B cell (primary cell): ENCODE results near the gene IQCK. TPM values are rescaled to one million over a fixed set of nuclear protein-coding genes. Genes with fewer than 3 reads are reported as not detected.

ENCODE experiments used
- ATAC-seq: fragments of 200-7000 bp; cut with Tn5 transposase; one replicate; pipeline ENCODE4 v1.10.0; 2021; ENCODE audit warnings: low read depth, mild to moderate bottlenecking, moderate number of reproducible peaks, moderate library complexity
- CTCF ChIA-PET: fragments of 350-600 bp; sonication (Branson Sonifier 250); formaldehyde crosslinking; loops from one replicate; lab custom pipeline; 2021; ENCODE audit warnings: antibody characterized with exemption, inconsistent platforms; lab: Charles Lee
- POLR2A ChIA-PET: fragments of 350-600 bp; sonication (Branson Sonifier 250); formaldehyde crosslinking; loops from one replicate; lab custom pipeline; 2021; ENCODE audit warnings: antibody characterized with exemption; lab: Charles Lee
- DNase-seq: peaks from one replicate; pipeline ENCODE4 v3.0.0; 2013
- H2AFZ ChIP-seq: 2 replicates; pipeline ENCODE4 v1.6.1; 2012; ENCODE audit warnings: mild to moderate bottlenecking, low read depth, low read length; ENCODE audit not compliant: insufficient read depth, poor library complexity, severe bottlenecking
- H3K27ac ChIP-seq, 2 donors: 1 replicate in 1 of 2; 2 replicates in 1 of 2; pipeline ENCODE4 v1.5.1; 2012 to 2013; ENCODE audit warnings: low read length in 2 of 2, mild to moderate bottlenecking in 2 of 2, moderate library complexity in 1 of 2
- H3K27me3 ChIP-seq, 4 experiments: fragments of 200-600 bp in 1 of 4; sonication (generic) in 1 of 4; replicated peaks in 1 of 4; 1 replicate in 2 of 4; 2 replicates in 2 of 4; pipeline versions ENCODE4 v1.6.1 to v1.7.0; 2013 to 2016; ENCODE audit warnings: low read length in 3 of 4, mild to moderate bottlenecking in 2 of 4, mixed read lengths in 1 of 4, moderate library complexity in 1 of 4; ENCODE audit not compliant: insufficient read depth in 4 of 4, control insufficient read depth in 3 of 4; ENCODE audit errors: control extremely low read depth in 1 of 4
- H3K36me3 ChIP-seq, 2 experiments: replicated peaks in 1 of 2; 1 replicate in 1 of 2; 2 replicates in 1 of 2; pipeline versions ENCODE4 v1.6.1 to v1.7.1; 2013; ENCODE audit warnings: low read length in 1 of 2; ENCODE audit not compliant: insufficient read depth in 2 of 2, control insufficient read depth in 1 of 2; ENCODE audit errors: control extremely low read depth in 1 of 2, extremely low read depth in 1 of 2
- H3K4me1 ChIP-seq, 2 donors: fragments of 200-600 bp in 1 of 2; sonication (generic) in 1 of 2; 1 replicate in 1 of 2; 2 replicates in 1 of 2; pipeline versions ENCODE4 v1.5.1 to v1.6.1; 2013 to 2017; ENCODE audit warnings: low read length in 2 of 2; ENCODE audit not compliant: control insufficient read depth in 2 of 2, insufficient read depth in 2 of 2
- H3K4me2 ChIP-seq: replicated peaks from 2 replicates; pipeline ENCODE3; 2012; ENCODE audit warnings: mild to moderate bottlenecking, low read depth, low read length; ENCODE audit not compliant: poor library complexity, severe bottlenecking
- H3K4me3 ChIP-seq, 5 experiments: fragments of 200-600 bp in 1 of 5; sonication (generic) in 1 of 5; 1 replicate in 3 of 5; 2 replicates in 2 of 5; pipeline versions ENCODE4 v1.5.1 to v1.7.0; 2011 to 2016; ENCODE audit warnings: low read length in 4 of 5, mild to moderate bottlenecking in 4 of 5, low read depth in 2 of 5, control low read depth in 1 of 5, moderate library complexity in 1 of 5; ENCODE audit not compliant: insufficient read depth in 1 of 5; ENCODE audit errors: control extremely low read depth in 1 of 5, extremely low read depth in 1 of 5
- H3K79me2 ChIP-seq: fragments of 200-600 bp; sonication (generic); one replicate; pipeline ENCODE4 v1.6.0; 2016; ENCODE audit warnings: low read length; ENCODE audit not compliant: control insufficient read depth, insufficient read depth
- H3K9ac ChIP-seq: fragments of 200-600 bp; sonication (generic); 2 replicates; pipeline ENCODE4 v1.6.1; 2017; ENCODE audit warnings: mild to moderate bottlenecking, low read length, moderate library complexity
- H3K9me3 ChIP-seq, 3 donors: one replicate each; pipeline versions ENCODE4 v1.6.1 to v1.7.1; 2013; ENCODE audit warnings: low read length in 2 of 3; ENCODE audit not compliant: control insufficient read depth in 2 of 3, insufficient read depth in 1 of 3; ENCODE audit errors: control extremely low read depth in 1 of 3
- H4K20me1 ChIP-seq: 2 replicates; pipeline ENCODE4 v1.6.0; 2012; ENCODE audit warnings: mild to moderate bottlenecking, low read length; ENCODE audit not compliant: insufficient read depth, control insufficient read depth, poor library complexity, severe bottlenecking
- H3K27ac Mint-ChIP-seq: one replicate; pipeline ENCODE4 v1.8.0; 2021; ENCODE audit warnings: mixed read lengths
- H3K27me3 Mint-ChIP-seq: one replicate; pipeline ENCODE4 v1.8.0; 2021; ENCODE audit warnings: mixed read lengths
- H3K4me1 Mint-ChIP-seq: one replicate; pipeline ENCODE4 v1.8.0; 2021; ENCODE audit warnings: mixed read lengths
- H3K4me3 Mint-ChIP-seq: one replicate; pipeline ENCODE4 v1.8.0; 2021; ENCODE audit warnings: mixed read lengths
- H3K9me3 Mint-ChIP-seq: one replicate; pipeline ENCODE4 v1.8.0; 2022; ENCODE audit warnings: mixed read lengths; ENCODE audit not compliant: insufficient read depth
- CTCF ChIP-seq: fragments of 200-600 bp; IDR thresholded peaks from one replicate; pipeline ENCODE4 v1.8.0; 2022; ENCODE audit warnings: antibody characterized with exemption, mild to moderate bottlenecking
- EZH2 ChIP-seq: IDR thresholded peaks from 2 replicates; pipeline ENCODE4 v1.6.1; 2012; ENCODE audit warnings: borderline replicate concordance, low read depth, mild to moderate bottlenecking, moderate library complexity, low read length; ENCODE audit not compliant: insufficient read depth, poor library complexity, severe bottlenecking
- WGBS: methylation state at CpG from one replicate; pipeline ENCODE4 v1.1.5; 2013; ENCODE audit warnings: missing lambda C conversion rate; ENCODE audit not compliant: insufficient coverage; 5-methylcytosine and 5-hydroxymethylcytosine counted together
- intact Hi-C: fragments of 100-400 bp; cut with micrococcal nuclease; formaldehyde crosslinking; loops from one replicate; pipeline ENCODE4 v1.10.0; 2022
- polyA plus RNA-seq: library from polyadenylated mRNA; depleted of rRNA; stranded (reverse); fragments of >200 nt; gene quantifications from 2 replicates; pipeline ENCODE4 v1.2.3, GENCODE V29; 2012
- total RNA-seq, 2 donors: library from RNA; stranded (reverse); fragments of 120-200 nt in 1 of 2; gene quantifications; 1 replicate in 1 of 2; 2 replicates in 1 of 2; pipeline versions ENCODE4 v1.2.3 to v1.2.4, GENCODE V29; 2013 to 2022

The IQCK gene
- total and polyA plus RNA-seq, 2 donors (not counting 1 experiment from before 2014, with no cell fraction given): 1.00 to 3.0 TPM

GRCh38 chr16:19835196-19835595 is 117.1 kb downstream of the IQCK start:
- H3K27ac Mint-ChIP-seq: no peak overlapping the region
- H3K27me3 Mint-ChIP-seq: no peaks in the 10 kb centered on the region
- H4K20me1 ChIP-seq: no peaks in the 10 kb centered on the region
- H3K27ac ChIP-seq: no peak overlapping the region
- no peaks in the 10 kb centered on the region for H3K9me3 Mint-ChIP-seq
- no peaks in the 10 kb centered on the region for H3K36me3 ChIP-seq
- H3K4me1 ChIP-seq: peaks cover 0 to 5% of the 10 kb centered on the region in 2 donors
- H3K79me2 ChIP-seq: no peaks in the 10 kb centered on the region
- POLR2A ChIA-PET: no interaction called here
- H3K4me3 Mint-ChIP-seq: no peak overlapping the region
- no peak overlapping the region for H3K9ac ChIP-seq
- peaks cover 3% of the 10 kb centered on the region for H3K4me1 Mint-ChIP-seq
- H3K4me2 ChIP-seq: no peak overlapping the region
- no peaks in the 10 kb centered on the region for H3K9me3 ChIP-seq
- no peak for ATAC-seq
- H3K4me3 ChIP-seq: no peak overlapping the region
- no peak for DNase-seq
- H2AFZ ChIP-seq: no peak overlapping the region
- TF ChIP-seq EZH2 (no peak), CTCF (no peak)
- CTCF ChIA-PET: no interaction called here
- WGBS: no CpG with 5 or more reads among the region's 3 CpGs
- intact Hi-C loops: no loop called here
- H3K27me3 ChIP-seq: no peaks in the 10 kb centered on the region

- Histone ChIP-seq H4K20me1 (no peaks in the 10 kb centered on the region), H3K4me2 (no peak overlapping the region), H2AFZ (no peak overlapping the region), H3K79me2 (no peaks in the 10 kb centered on the region), H3K36me3 (no peaks in the 10 kb centered on the region), H3K4me1 (peaks cover 0 to 3% of the 10 kb centered on the region in 2 donors), H3K9me3 (no peaks in the 10 kb centered on the region), H3K9ac (no peak overlapping the region), H3K4me3 (no peak overlapping the region), H3K27me3 (no peaks in the 10 kb centered on the region), H3K27ac (no peak overlapping the region)
- CTCF ChIA-PET: no interaction called here
- DNase-seq (no peak), ATAC-seq (no peak)
- intact Hi-C loops: no loop called here
- H3K4me3 Mint-ChIP-seq: no peak overlapping the region
- H3K9me3 Mint-ChIP-seq: no peaks in the 10 kb centered on the region
- H3K27me3 Mint-ChIP-seq: no peaks in the 10 kb centered on the region
- H3K4me1 Mint-ChIP-seq: peaks cover 3% of the 10 kb centered on the region
- TF ChIP-seq EZH2 (no peak), CTCF (no peak)
- no peak overlapping the region for H3K27ac Mint-ChIP-seq
- POLR2A ChIA-PET: no interaction called here
These were observed 117.9 kb downstream of the IQCK start for GRCh38 chr16:19835968-19836421.
